HG02885 (cell line): Measurements from ENCODE around the gene ZNF804B.
A peak's percentile ranks its signal among the peaks of the same experiment; 100 is the strongest.

Source experiments
- ATAC-seq: cut with Tn5 transposase; IDR thresholded peaks from one replicate; pipeline ENCODE4 v1.9.1; 2021; ENCODE audit warnings: mild to moderate bottlenecking; ENCODE audit not compliant: unreplicated experiment, poor library complexity

The ZNF804B gene

GRCh38 chr7:88826222-88826621 is 66.7 kb downstream of the ZNF804B start:
- no peak for ATAC-seq

GRCh38 chr7:88835147-88835728 is 75.7 kb downstream of the ZNF804B start:
- peak; percentile 97 for ATAC-seq

GRCh38 chr7:88842201-88842600 is 82.7 kb downstream of the ZNF804B start:
- ATAC-seq = no peak

- ATAC-seq = no peak
Observed at GRCh38 chr7:88845091-88845490, 85.6 kb downstream of the ZNF804B start.

- no peak for ATAC-seq
Observed at GRCh38 chr7:88851220-88851619, 91.7 kb downstream of the ZNF804B start.

GRCh38 chr7:88859288-88859687 is 99.8 kb downstream of the ZNF804B start:
- ATAC-seq = no peak

GRCh38 chr7:88866265-88866863 is 106.9 kb downstream of the ZNF804B start:
- ATAC-seq = no peak

- no peak for ATAC-seq
Observed at GRCh38 chr7:88867158-88867557, 107.7 kb downstream of the ZNF804B start.

GRCh38 chr7:88868456-88868855 is 109.0 kb downstream of the ZNF804B start:
- no peak for ATAC-seq

GRCh38 chr7:88881136-88881535 is 121.6 kb downstream of the ZNF804B start:
- ATAC-seq = no peak

GRCh38 chr7:88885131-88885530 is 125.6 kb downstream of the ZNF804B start:
- no peak for ATAC-seq

GRCh38 chr7:88888684-88889083 is 129.2 kb downstream of the ZNF804B start:
- no peak for ATAC-seq

- ATAC-seq = no peak
Observed at GRCh38 chr7:88910516-88910915, 151.0 kb downstream of the ZNF804B start.

- ATAC-seq = no peak
Observed at GRCh38 chr7:88912852-88913251, 153.4 kb downstream of the ZNF804B start.

- ATAC-seq = no peak
Observed at GRCh38 chr7:88915615-88916014, 156.1 kb downstream of the ZNF804B start.

GRCh38 chr7:88919478-88920131 is 160.1 kb downstream of the ZNF804B start:
- no peak for ATAC-seq

- ATAC-seq = no peak
Observed at GRCh38 chr7:88922944-88923343, 163.4 kb downstream of the ZNF804B start.

- ATAC-seq = no peak
Observed at GRCh38 chr7:88928276-88928675, 168.8 kb downstream of the ZNF804B start.

GRCh38 chr7:88929719-88930118 is 170.2 kb downstream of the ZNF804B start:
- no peak for ATAC-seq

GRCh38 chr7:88933285-88933684 is 173.8 kb downstream of the ZNF804B start:
- ATAC-seq = no peak

- no peak for ATAC-seq
Observed at GRCh38 chr7:88942815-88943501, 183.5 kb downstream of the ZNF804B start.
